Measurements from ENCODE around the gene RPSA. TPM values are rescaled to one million over a fixed set of nuclear protein-coding genes. Genes with fewer than 3 reads are reported as not detected.

The RPSA gene
- total RNA-seq, 1 experiment from 2014 or later, result 2,486 TPM

DNA sequence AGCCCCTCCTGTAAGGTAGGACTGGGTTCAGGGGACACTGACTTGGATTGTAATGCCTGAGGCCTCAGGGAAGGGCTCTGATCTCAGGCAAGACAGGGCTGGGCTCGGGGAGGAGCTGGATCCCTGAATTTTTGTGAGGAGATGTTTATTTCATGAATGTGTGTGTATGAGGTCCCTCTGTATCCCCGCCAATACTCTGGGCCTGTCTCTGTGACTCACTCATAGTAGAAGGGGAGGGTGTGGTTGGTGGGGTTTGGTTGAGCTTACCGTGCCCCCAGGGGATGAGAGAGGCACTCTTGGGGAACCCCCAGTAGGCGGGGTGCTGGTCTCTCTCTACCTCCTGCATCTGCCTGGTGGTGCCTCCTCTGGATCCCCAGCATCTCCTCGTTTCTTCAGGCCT lies 28.1 kb downstream of the RPSA start:
- Histone ChIP-seq H3K27me3 (ENCODE audit: insufficient read depth, low read length) (no peaks in the 10 kb centered on the region), H3K4me3 (replicated peaks in 1 of 2; ENCODE audit: low read depth in 1 of 2, low read length in 2 of 2) (no peak overlapping the region), H3K27ac (ENCODE audit: low read depth, low read length) (no peak overlapping the region), H3K9ac (ENCODE audit: low read length) (no peak overlapping the region), H2AFZ (ENCODE audit: low read depth, low read length, poor library complexity, severe bottlenecking) (no peak overlapping the region), H3K36me3 (ENCODE audit: control insufficient read depth in 1 of 2, insufficient read depth in 2 of 2, low read length in 2 of 2) (no peaks in the 10 kb centered on the region), H3K79me2 (ENCODE audit: insufficient read depth, low read length) (no peaks in the 10 kb centered on the region), H3K4me2 (ENCODE audit: low read length) (no peak overlapping the region), H3K4me1 (ENCODE audit: control insufficient read depth in 1 of 2, insufficient read depth in 2 of 2, low read length in 2 of 2) (peaks cover 0 to 19% of the 10 kb centered on the region in 2 experiments; a peak in 1 of 4 replicates), H4K20me1 (ENCODE audit: insufficient read depth) (no peaks in the 10 kb centered on the region), H3K9me2 (ENCODE audit: insufficient read depth) (no peaks in the 10 kb centered on the region), H3K9me3 (ENCODE audit: control insufficient read depth in 1 of 2, insufficient read depth in 1 of 2, low read depth in 1 of 2, low read length in 2 of 2) (no peaks in the 10 kb centered on the region)
- intact Hi-C loops (cut with micrococcal nuclease), result no loop called here
- CTCF ChIA-PET, result interaction anchor here (2.0 kb wide), 1 partner anchor 13 kb away, joined by 4 read pairs; no protein-coding TSS in a partner anchor
- no TSS peak for BruUV-seq (replicated peaks)
- POLR2A ChIA-PET, result no interaction called here
- no peak for ATAC-seq
- TF ChIP-seq RAD21 (IDR thresholded peaks at IDR 0.05; ENCODE audit: low read depth) (no peak), FOSL1 (IDR thresholded peaks at IDR 0.05; ENCODE audit: low read depth) (no peak), EZH2phosphoT487 (IDR thresholded peaks at IDR 0.05; ENCODE audit: borderline replicate concordance) (no peak)
- TF ChIP-seq, protein P1, sequence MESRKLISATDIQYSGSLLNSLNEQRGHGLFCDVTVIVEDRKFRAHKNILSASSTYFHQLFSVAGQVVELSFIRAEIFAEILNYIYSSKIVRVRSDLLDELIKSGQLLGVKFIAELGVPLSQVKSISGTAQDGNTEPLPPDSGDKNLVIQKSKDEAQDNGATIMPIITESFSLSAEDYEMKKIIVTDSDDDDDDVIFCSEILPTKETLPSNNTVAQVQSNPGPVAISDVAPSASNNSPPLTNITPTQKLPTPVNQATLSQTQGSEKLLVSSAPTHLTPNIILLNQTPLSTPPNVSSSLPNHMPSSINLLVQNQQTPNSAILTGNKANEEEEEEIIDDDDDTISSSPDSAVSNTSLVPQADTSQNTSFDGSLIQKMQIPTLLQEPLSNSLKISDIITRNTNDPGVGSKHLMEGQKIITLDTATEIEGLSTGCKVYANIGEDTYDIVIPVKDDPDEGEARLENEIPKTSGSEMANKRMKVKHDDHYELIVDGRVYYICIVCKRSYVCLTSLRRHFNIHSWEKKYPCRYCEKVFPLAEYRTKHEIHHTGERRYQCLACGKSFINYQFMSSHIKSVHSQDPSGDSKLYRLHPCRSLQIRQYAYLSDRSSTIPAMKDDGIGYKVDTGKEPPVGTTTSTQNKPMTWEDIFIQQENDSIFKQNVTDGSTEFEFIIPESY (IDR thresholded peaks at IDR 0.05; ENCODE audit: extremely low read depth, insufficient replicate concordance, low read length), result no peak
- TF ChIP-seq, protein P2, sequence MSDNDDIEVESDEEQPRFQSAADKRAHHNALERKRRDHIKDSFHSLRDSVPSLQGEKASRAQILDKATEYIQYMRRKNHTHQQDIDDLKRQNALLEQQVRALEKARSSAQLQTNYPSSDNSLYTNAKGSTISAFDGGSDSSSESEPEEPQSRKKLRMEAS (IDR thresholded peaks at IDR 0.05), result no peak
- TF ChIP-seq, protein P3, sequence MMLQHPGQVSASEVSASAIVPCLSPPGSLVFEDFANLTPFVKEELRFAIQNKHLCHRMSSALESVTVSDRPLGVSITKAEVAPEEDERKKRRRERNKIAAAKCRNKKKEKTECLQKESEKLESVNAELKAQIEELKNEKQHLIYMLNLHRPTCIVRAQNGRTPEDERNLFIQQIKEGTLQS (IDR thresholded peaks at IDR 0.05), result no peak
- DNase-seq (ENCODE audit: low read depth, low spot score), result no peak
- RAD21 ChIA-PET (ENCODE audit: low non-redundant PET in 1 of 2, low total read pairs in 2 of 2, uncharacterized antibody in 2 of 2, unreplicated experiment in 2 of 2), result no interaction called here
